GM18870 (cell line): ENCODE measurements around the gene RAB11FIP4.

Experiments
- ATAC-seq: cut with Tn5 transposase; IDR thresholded peaks from one replicate; pipeline ENCODE4 v1.9.1; 2021; ENCODE audit warnings: moderate library complexity; ENCODE audit not compliant: unreplicated experiment

Gene RAB11FIP4

GRCh38 chr17:31453896-31454295 lies 62.4 kb downstream of the RAB11FIP4 start:
- no peak for ATAC-seq

GRCh38 chr17:31456814-31457213 lies 65.3 kb downstream of the RAB11FIP4 start:
- ATAC-seq = no peak

- ATAC-seq = no peak
Measured at GRCh38 chr17:31457391-31458234, 66.1 kb downstream of the RAB11FIP4 start.

GRCh38 chr17:31458829-31459228 lies 67.4 kb downstream of the RAB11FIP4 start:
- ATAC-seq = no peak

- no peak for ATAC-seq
Measured at GRCh38 chr17:31459716-31460115, 68.2 kb downstream of the RAB11FIP4 start.

- no peak for ATAC-seq
Measured at GRCh38 chr17:31460226-31460721, 68.8 kb downstream of the RAB11FIP4 start.

GRCh38 chr17:31461227-31461810 lies 69.8 kb downstream of the RAB11FIP4 start:
- no peak for ATAC-seq

GRCh38 chr17:31462261-31462660 lies 70.8 kb downstream of the RAB11FIP4 start:
- no peak for ATAC-seq

- ATAC-seq = no peak
Measured at GRCh38 chr17:31466096-31466760, 74.8 kb downstream of the RAB11FIP4 start.

GRCh38 chr17:31467502-31468256 lies 76.2 kb downstream of the RAB11FIP4 start:
- ATAC-seq = no peak

- no peak for ATAC-seq
Measured at GRCh38 chr17:31469959-31470358, 78.5 kb downstream of the RAB11FIP4 start.

- ATAC-seq = no peak
Measured at GRCh38 chr17:31470592-31470991, 79.1 kb downstream of the RAB11FIP4 start.

GRCh38 chr17:31472137-31472536 lies 80.7 kb downstream of the RAB11FIP4 start:
- ATAC-seq = no peak

GRCh38 chr17:31475378-31476162 lies 84.1 kb downstream of the RAB11FIP4 start:
- no peak for ATAC-seq

GRCh38 chr17:31476525-31477416 lies 85.3 kb downstream of the RAB11FIP4 start:
- ATAC-seq = no peak

- ATAC-seq = no peak
Measured at GRCh38 chr17:31477417-31478055, 86.1 kb downstream of the RAB11FIP4 start.

GRCh38 chr17:31479062-31479408 lies 87.6 kb downstream of the RAB11FIP4 start:
- ATAC-seq = no peak

- ATAC-seq = no peak
Measured at GRCh38 chr17:31479524-31479923, 88.0 kb downstream of the RAB11FIP4 start.

- ATAC-seq = no peak
Measured at GRCh38 chr17:31480067-31480466, 88.6 kb downstream of the RAB11FIP4 start.
